K562 (cell line): ENCODE results near the gene DNAAF8. TPM values are rescaled to one million over a fixed set of nuclear protein-coding genes. Genes with fewer than 3 reads are reported as not detected.
A peak's percentile ranks its signal among the peaks of the same experiment; 100 is the strongest.

ENCODE experiments used
- CAMTA2 ChIP-seq: fragments of 250-450 bp; sonication (Bioruptor Pico); conservative IDR thresholded peaks from 2 replicates; pipeline ENCODE4 v1.5.1; 2022
- HDAC2 ChIP-seq: fragments of 450-650 bp; IDR thresholded peaks from 2 replicates; pipeline ENCODE4 v1.6.1; 2016; ENCODE audit warnings: mild to moderate bottlenecking
- MXI1 ChIP-seq: IDR thresholded peaks from 2 replicates; pipeline ENCODE4 v1.6.1; 2011; ENCODE audit warnings: low read depth, mild to moderate bottlenecking, improper control_type of control experiment, low read length
- NFRKB ChIP-seq: fragments of 450-650 bp; IDR thresholded peaks from 2 replicates; pipeline ENCODE4 v1.6.1; 2016; ENCODE audit warnings: low read depth
- POLR3G ChIP-seq: IDR thresholded peaks from 2 replicates; pipeline ENCODE4 v1.6.1; 2011; ENCODE audit not compliant: insufficient read length, insufficient replicate concordance; ENCODE audit errors: extremely low read depth
- PPARD ChIP-seq: fragments of 250-450 bp; sonication (Bioruptor Pico); IDR thresholded peaks from 2 replicates; pipeline ENCODE4 v1.8.0; 2022; ENCODE audit warnings: inconsistent platforms, mild to moderate bottlenecking, moderate library complexity
- THRB ChIP-seq: fragments of 450-650 bp; formaldehyde crosslinking; conservative IDR thresholded peaks from 2 replicates; pipeline ENCODE4 v1.4.0; 2022; ENCODE audit warnings: mild to moderate bottlenecking, missing genetic modification characterization
- ZBED1 ChIP-seq: IDR thresholded peaks from 2 replicates; pipeline ENCODE4 v1.6.1; 2014
- ZBTB49 ChIP-seq: sonication (generic); formaldehyde crosslinking; IDR thresholded peaks from 2 replicates; pipeline ENCODE4 v1.8.0; 2022; ENCODE audit warnings: missing genetic modification reagents, mild to moderate bottlenecking, borderline replicate concordance
- ZNF133 ChIP-seq: fragments of 250-450 bp; sonication (Bioruptor Pico); IDR thresholded peaks from 2 replicates; pipeline ENCODE4 v1.4.0; 2020; ENCODE audit warnings: mild to moderate bottlenecking
- ZNF239 ChIP-seq: fragments of 250-450 bp; sonication (Bioruptor Pico); IDR thresholded peaks from 2 replicates; pipeline ENCODE4 v1.4.0; 2020; ENCODE audit warnings: mild to moderate bottlenecking
- ZNF318 ChIP-seq, 2 experiments: fragments of 450-650 bp; IDR thresholded peaks; 2 replicates each; pipeline ENCODE4 v1.6.1; 2016; ENCODE audit warnings: mild to moderate bottlenecking in 2 of 2, borderline replicate concordance in 1 of 2, low read depth in 1 of 2, moderate library complexity in 1 of 2
- ZNF583 ChIP-seq: fragments of 250-450 bp; sonication (Bioruptor Pico); IDR thresholded peaks from 2 replicates; pipeline ENCODE4 v1.4.0; 2020
- ZNF766 ChIP-seq: fragments of 200-800 bp; sonication (Bioruptor generic); conservative IDR thresholded peaks from 2 replicates; pipeline ENCODE4 v1.6.1; 2016; ENCODE audit warnings: missing genetic modification characterization, missing compliant biosample characterization
- polyA plus RNA-seq, 8 experiments: library from polyadenylated mRNA; depleted of rRNA in 4 of 8; stranded (reverse) in 5 of 8; unstranded in 3 of 8; fragments of >200 nt; fragmentation: Nextera tagmentation in 2 of 8; fragmentation: Illumina TruSeq in 1 of 8; extraction: Ambion mirVana in 2 of 8; extraction: Trizol in 1 of 8; gene quantifications; 2 replicates each; pipeline versions ENCODE4 v1.2.1 to v1.2.3, GENCODE V29; 2011 to 2014; ENCODE audit warnings: inconsistent platforms in 1 of 8, missing spikeins in 1 of 8
- total RNA-seq, 7 experiments: library from RNA; depleted of rRNA in 6 of 7; stranded (reverse); fragments of >200 nt in 6 of 7; fragmentation: Illumina TruSeq in 2 of 7; extraction: Trizol in 2 of 7; gene quantifications; 2 replicates each; pipeline versions ENCODE4 v1.2.1 to v1.2.3, GENCODE V29; 2011 to 2021; ENCODE audit warnings: low replicate concordance in 1 of 7
- TF ChIP-seq, protein P1 (sequence below): IDR thresholded peaks from 2 replicates; pipeline ENCODE4 v1.6.1; 2014; ENCODE audit warnings: antibody characterized with exemption

DNAAF8 gene
- total and polyA plus RNA-seq, 9 of the 15 experiments (the other 6 are each of a cell fraction or from before 2014, with no cell fraction given) = 0.04 to 0.12 (median 0.10) TPM; not detected in 6

GRCh38 chr16:4734730-4735535 is 596 bp downstream of the DNAAF8 start (continued):
- TF ChIP-seq ZNF239 (CRISPR knock-in tag) (no peak), CAMTA2 (no peak), POLR3G (no peak), ZNF766 (CRISPR knock-in tag) (no peak), NFRKB (no peak), ZBTB49 (CRISPR knock-in tag) (no peak), ZNF318 (IDR thresholded peaks at IDR 0.05; ENCODE audit: borderline replicate concordance in 1 of 2, low read depth in 1 of 2) (no peak), HDAC2 (0 out of 2 replicates have a peak, but pooled peaks have one; percentile 6), THRB (CRISPR knock-in tag) (no peak), MXI1 (peak; percentile 97), PPARD (CRISPR knock-in tag) (no peak), ZBED1 (no peak), ZNF133 (no peak), ZNF583 (no peak)
- TF ChIP-seq, protein P1, sequence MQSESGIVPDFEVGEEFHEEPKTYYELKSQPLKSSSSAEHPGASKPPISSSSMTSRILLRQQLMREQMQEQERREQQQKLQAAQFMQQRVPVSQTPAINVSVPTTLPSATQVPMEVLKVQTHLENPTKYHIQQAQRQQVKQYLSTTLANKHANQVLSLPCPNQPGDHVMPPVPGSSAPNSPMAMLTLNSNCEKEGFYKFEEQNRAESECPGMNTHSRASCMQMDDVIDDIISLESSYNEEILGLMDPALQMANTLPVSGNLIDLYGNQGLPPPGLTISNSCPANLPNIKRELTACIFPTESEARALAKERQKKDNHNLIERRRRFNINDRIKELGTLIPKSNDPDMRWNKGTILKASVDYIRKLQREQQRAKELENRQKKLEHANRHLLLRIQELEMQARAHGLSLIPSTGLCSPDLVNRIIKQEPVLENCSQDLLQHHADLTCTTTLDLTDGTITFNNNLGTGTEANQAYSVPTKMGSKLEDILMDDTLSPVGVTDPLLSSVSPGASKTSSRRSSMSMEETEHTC = no peak
